Testis (tissue), 3 donors: ENCODE measurements around the gene HAPLN3. TPM values are rescaled to one million over a fixed set of nuclear protein-coding genes. Genes with fewer than 3 reads are reported as not detected.
"Not testable (repeated sequence)": the region's sequence is repeated elsewhere in the genome, so short reads cannot be mapped to it uniquely, and the experiment has no call there.

Experiments used
- DNase-seq: peaks from one replicate; pipeline ENCODE4 v3.0.0-alpha.2; 2019
- H3K27ac ChIP-seq, 2 donors: fragments of 200-600 bp; sonication (generic); one replicate each; pipeline ENCODE4 v1.5.1; 2019
- H3K27me3 ChIP-seq: fragments of 200-600 bp; sonication (generic); one replicate; pipeline ENCODE4 v1.5.1; 2019
- H3K36me3 ChIP-seq: fragments of 200-600 bp; sonication (generic); one replicate; pipeline ENCODE4 v1.5.1; 2017; ENCODE audit warnings: low read depth; ENCODE audit errors: missing control alignments
- H3K4me1 ChIP-seq: fragments of 200-600 bp; sonication (generic); one replicate; pipeline ENCODE4 v1.5.1; 2019
- H3K4me3 ChIP-seq, 2 donors: fragments of 200-600 bp; sonication (generic); one replicate each; pipeline ENCODE4 v1.5.1; 2017 to 2019
- H3K9me3 ChIP-seq: fragments of 200-600 bp; sonication (generic); one replicate; pipeline ENCODE4 v1.5.1; 2017
- CTCF ChIP-seq, 3 experiments: fragments of 450-650 bp in 2 of 3; fragments of 200-600 bp in 1 of 3; sonication (generic) in 1 of 3; IDR thresholded peaks; one replicate each; pipeline ENCODE4 v1.5.1; 2016 to 2019; ENCODE audit warnings: antibody characterized with exemption in 3 of 3, mild to moderate bottlenecking in 2 of 3, moderate library complexity in 1 of 3
- POLR2A ChIP-seq: fragments of 450-650 bp; IDR thresholded peaks from one replicate; pipeline ENCODE4 v1.6.1; 2017; ENCODE audit warnings: antibody characterized with exemption, mild to moderate bottlenecking, moderate library complexity
- WGBS, 2 donors: methylation state at CpG; one replicate each; pipeline ENCODE4 v1.1.5; 2018; 5-methylcytosine and 5-hydroxymethylcytosine counted together
- intact Hi-C: fragments of 100-400 bp; cut with DNase I; formaldehyde crosslinking; loops from one replicate; pipeline ENCODE4 v1.15.1; 2023; ENCODE audit warnings: low total_unique reads
- polyA plus RNA-seq: library from polyadenylated mRNA; stranded (reverse); fragments of 350-450 nt; fragmentation: Illumina TruSeq; extraction: RNeasy Lipid Tissue Mini Kit (QIAGEN cat#74804); gene quantifications from one replicate; pipeline ENCODE4 v1.2.3, GENCODE V29; 2014; ENCODE audit warnings: low read depth, low replicate concordance; ENCODE audit not compliant: insufficient read depth
- total RNA-seq, 2 donors: library from RNA; depleted of rRNA; stranded (reverse); fragments of >200 nt; gene quantifications; one replicate each; pipeline ENCODE4 v1.2.3, GENCODE V29; 2016

The HAPLN3 gene
- total and polyA plus RNA-seq, 3 donors from 2014 or later = 4.8 to 5.6 (median 5.0) TPM

GRCh38 chr15:88932875-88933330, 37.6 kb upstream of the HAPLN3 start:
- Histone ChIP-seq H3K27me3 (no peaks in the 10 kb centered on the region), H3K9me3 (no peaks in the 10 kb centered on the region), H3K4me1 (no peaks in the 10 kb centered on the region), H3K4me3 (no peak overlapping the region), H3K36me3 (no peaks in the 10 kb centered on the region), H3K27ac (no peak overlapping the region)
- intact Hi-C loops = no loop called here
- TF ChIP-seq CTCF (IDR thresholded peaks at IDR 0.05) = no peak
- TF ChIP-seq POLR2A = no peak
- DNase-seq = no peak
- WGBS, 2 donors = 58 to 63% methylated on average over 1 of the region's 1 CpG

GRCh38 chr15:88932271-88932874, 37.0 kb upstream of the HAPLN3 start:
- intact Hi-C loops = no loop called here

GRCh38 chr15:88930579-88930978, 35.2 kb upstream of the HAPLN3 start:
- WGBS, 2 donors = 98 to 100% methylated on average over 2 of the region's 2 CpGs
- intact Hi-C loops = no loop called here
- Histone ChIP-seq H3K27ac (no peak overlapping the region), H3K36me3 (no peaks in the 10 kb centered on the region), H3K4me3 (no peak overlapping the region), H3K27me3 (no peaks in the 10 kb centered on the region), H3K9me3 (no peaks in the 10 kb centered on the region), H3K4me1 (no peaks in the 10 kb centered on the region)
- TF ChIP-seq CTCF (IDR thresholded peaks at IDR 0.05) (no peak), POLR2A (no peak)
- no peak for DNase-seq

More at GRCh38 chr15:88932271-88932874, 37.0 kb upstream of the HAPLN3 start:
- H3K9me3 ChIP-seq = no peaks in the 10 kb centered on the region
- H3K27ac ChIP-seq = no peak overlapping the region
- H3K4me1 ChIP-seq = no peaks in the 10 kb centered on the region
- H3K36me3 ChIP-seq = no peaks in the 10 kb centered on the region
- DNase-seq = no peak
- TF ChIP-seq CTCF (IDR thresholded peaks at IDR 0.05) (no peak), POLR2A (no peak)
- H3K4me3 ChIP-seq = no peak overlapping the region
- WGBS, 2 donors = 41 to 52% methylated on average over 4 of the region's 4 CpGs
- H3K27me3 ChIP-seq = no peaks in the 10 kb centered on the region

GRCh38 chr15:88929358-88930098, 34.2 kb upstream of the HAPLN3 start:
- H3K27me3 ChIP-seq, H3K27ac ChIP-seq, H3K4me3 ChIP-seq, DNase-seq, H3K4me1 ChIP-seq, H3K9me3 ChIP-seq, H3K36me3 ChIP-seq, intact Hi-C loops: not testable (repeated sequence)
- 88 to 90% methylated on average over 3 of the region's 3 CpGs for WGBS, 2 donors

- H3K9me3 ChIP-seq, DNase-seq, H3K36me3 ChIP-seq, H3K4me3 ChIP-seq, H3K27ac ChIP-seq, H3K4me1 ChIP-seq, H3K27me3 ChIP-seq, intact Hi-C loops: not testable (repeated sequence)
Measured at GRCh38 chr15:88928192-88928591, 32.8 kb upstream of the HAPLN3 start.

GRCh38 chr15:88925648-88926047, 30.3 kb upstream of the HAPLN3 start:
- intact Hi-C loops, DNase-seq, H3K4me3 ChIP-seq, H3K4me1 ChIP-seq, H3K27me3 ChIP-seq, H3K36me3 ChIP-seq, H3K9me3 ChIP-seq, H3K27ac ChIP-seq: not testable (repeated sequence)
- 79% methylated on average over 2 of the region's 2 CpGs for WGBS, 2 donors

- H3K4me1 ChIP-seq, H3K36me3 ChIP-seq, H3K27me3 ChIP-seq, H3K27ac ChIP-seq, H3K4me3 ChIP-seq, H3K9me3 ChIP-seq, intact Hi-C loops, DNase-seq: not testable (repeated sequence)
- 91 to 94% methylated on average over 12 of the region's 12 CpGs for WGBS, 2 donors
Measured at GRCh38 chr15:88920892-88921435, 25.6 kb upstream of the HAPLN3 start.
